CD4-positive, alpha-beta T cell treated with Interferon alpha-2 for 1 hour (primary cell): ENCODE measurements around the gene IGFALS.

Experiments used
- DNase-seq, 2 donors: peaks; one replicate each; pipeline ENCODE4 v3.0.0-alpha.2; 2020 to 2022

IGFALS gene

GRCh38 chr16:1775006-1775845 is 18.3 kb downstream of the IGFALS start:
- DNase-seq, result no peak

- DNase-seq, result no peak
These were observed 19.1 kb downstream of the IGFALS start for GRCh38 chr16:1774448-1774780.

GRCh38 chr16:1773703-1774447 is 19.6 kb downstream of the IGFALS start:
- DNase-seq, result no peak

GRCh38 chr16:1772908-1773702 is 20.4 kb downstream of the IGFALS start, which contains the start of gene MRPS34:
TSS of gene MRPS34 (minus strand) at chr16:1773134. CDS start at chr16:1773119, 15 bp downstream.
- DNase-seq, result peak; percentile 76 to 87

GRCh38 chr16:1772362-1772907 is 21.1 kb downstream of the IGFALS start, which contains the start of gene EME2:
TSS of gene EME2 (plus strand) at chr16:1772810. CDS start at chr16:1773228, 418 bp downstream.
- peak in 1 of 2 donors; percentile 37 for DNase-seq

- DNase-seq, result no peak
These were observed 21.6 kb downstream of the IGFALS start for GRCh38 chr16:1771864-1772361.

- DNase-seq, result peak; percentile 59 to 77
These were observed 22.2 kb downstream of the IGFALS start, which contains the start of gene NME3 for GRCh38 chr16:1771188-1771863. TSS of gene NME3 (minus strand) at chr16:1771543. CDS start at chr16:1771534, 9 bp downstream.

- peak; percentile 31 to 64 for DNase-seq
These were observed 22.9 kb downstream of the IGFALS start for GRCh38 chr16:1770328-1771187.

GRCh38 chr16:1769402-1770300 is 23.9 kb downstream of the IGFALS start:
- no peak for DNase-seq

- DNase-seq, result no peak
These were observed 24.6 kb downstream of the IGFALS start for GRCh38 chr16:1768767-1769401.

GRCh38 chr16:1768061-1768766 is 25.3 kb downstream of the IGFALS start:
- DNase-seq, result no peak

- no peak for DNase-seq
These were observed 26.1 kb downstream of the IGFALS start for GRCh38 chr16:1767116-1767994.

- DNase-seq, result no peak
These were observed 26.8 kb downstream of the IGFALS start for GRCh38 chr16:1766701-1767100.

GRCh38 chr16:1766231-1766630 is 27.3 kb downstream of the IGFALS start:
- DNase-seq, result no peak

- no peak for DNase-seq
These were observed 27.7 kb downstream of the IGFALS start for GRCh38 chr16:1765826-1766225.

- no peak for DNase-seq
These were observed 28.5 kb downstream of the IGFALS start for GRCh38 chr16:1764971-1765370.
